GM15510 (cell line): Measurements from ENCODE around the gene CCDC80.

ENCODE experiments used
- POLR2A ChIP-seq: IDR thresholded peaks from 3 replicates; pipeline ENCODE4 v1.6.1; 2011; ENCODE audit warnings: borderline replicate concordance; ENCODE audit not compliant: insufficient read length; ENCODE audit errors: extremely low read depth

CCDC80 gene

GRCh38 chr3:112672716-112673541 lies 32.0 kb upstream of the CCDC80 start:
- TF ChIP-seq POLR2A = no peak

- TF ChIP-seq POLR2A = no peak
These were observed 31.2 kb upstream of the CCDC80 start for GRCh38 chr3:112671930-112672715.

DNA sequence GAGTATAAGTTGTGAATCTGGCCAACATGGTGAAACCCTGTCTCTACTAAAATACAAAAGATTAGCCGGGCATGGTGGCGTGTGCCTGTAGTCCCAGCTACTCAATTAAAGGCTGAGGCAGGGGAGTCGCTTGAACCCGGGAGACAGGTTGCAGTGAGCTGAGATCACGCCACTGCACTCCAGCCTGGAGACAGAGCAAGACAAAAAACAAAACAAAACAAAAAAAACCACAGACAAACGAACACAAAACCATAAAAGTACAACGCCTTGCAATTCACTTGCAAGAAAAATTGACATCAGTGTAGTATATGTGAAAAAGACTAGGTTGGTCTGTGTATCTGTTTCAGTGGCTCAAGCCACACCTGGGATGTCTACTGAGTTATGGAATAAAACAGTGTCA lies 29.9 kb upstream of the CCDC80 start:
- TF ChIP-seq POLR2A = no peak

DNA sequence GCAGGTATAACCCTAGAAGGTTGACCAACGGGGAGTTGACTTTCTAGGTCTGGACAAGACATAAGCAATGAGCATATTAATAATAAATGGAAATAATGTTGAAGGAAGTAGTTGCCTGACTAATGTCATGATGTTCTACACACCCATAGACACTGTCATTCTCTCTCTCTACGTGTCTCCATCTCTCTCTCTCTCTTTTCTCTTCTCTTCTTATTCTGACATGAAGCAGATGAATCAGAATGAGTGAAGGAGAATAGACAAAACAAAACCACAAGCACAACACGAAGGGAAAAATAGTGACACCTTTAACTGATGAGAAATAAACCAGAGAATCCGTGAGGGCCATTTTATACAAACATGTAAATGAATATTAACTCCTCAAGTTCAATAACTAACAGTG lies 26.7 kb upstream of the CCDC80 start:
- no peak for TF ChIP-seq POLR2A

DNA sequence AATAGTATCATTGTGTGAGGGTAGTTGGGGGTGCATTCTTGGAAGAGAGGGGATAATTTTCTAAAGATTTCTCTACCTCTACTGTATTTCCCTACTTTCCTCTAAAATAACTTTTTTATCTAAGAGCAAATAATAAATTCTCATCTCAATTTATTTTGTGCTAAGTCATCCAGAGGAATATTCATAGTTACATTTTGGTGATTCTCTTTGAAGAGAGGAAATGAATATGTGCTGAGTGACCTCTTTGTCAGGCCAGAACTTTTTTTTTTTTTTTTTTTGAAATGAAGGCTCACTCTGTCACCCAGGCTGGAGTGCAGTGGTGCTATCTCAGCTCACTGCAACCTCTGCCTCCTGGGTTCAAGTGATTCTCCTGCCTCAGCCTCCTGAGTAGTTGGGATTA lies 15.1 kb upstream of the CCDC80 start:
- no peak for TF ChIP-seq POLR2A

- TF ChIP-seq POLR2A = no peak
These were observed 14.0 kb upstream of the CCDC80 start for GRCh38 chr3:112654979-112655378.

DNA sequence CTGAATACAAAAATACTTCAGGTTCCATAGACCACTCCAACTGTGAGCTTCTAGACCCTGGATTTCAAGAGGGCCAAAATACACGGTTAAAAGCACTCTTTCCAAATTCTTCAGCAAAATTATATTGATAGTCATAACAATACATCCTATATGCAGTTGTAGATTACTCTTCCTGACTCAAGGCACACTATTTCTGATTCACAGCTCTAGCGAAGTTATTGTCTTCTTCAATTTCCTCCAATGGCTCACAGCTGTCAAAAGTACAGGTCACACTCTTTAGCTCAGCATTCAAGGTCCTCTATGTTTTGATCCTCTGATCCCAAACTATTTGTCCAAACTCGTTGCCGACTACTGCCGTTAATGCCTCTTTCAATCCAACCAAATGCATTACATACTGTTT lies 13.5 kb upstream of the CCDC80 start:
- no peak for TF ChIP-seq POLR2A

DNA sequence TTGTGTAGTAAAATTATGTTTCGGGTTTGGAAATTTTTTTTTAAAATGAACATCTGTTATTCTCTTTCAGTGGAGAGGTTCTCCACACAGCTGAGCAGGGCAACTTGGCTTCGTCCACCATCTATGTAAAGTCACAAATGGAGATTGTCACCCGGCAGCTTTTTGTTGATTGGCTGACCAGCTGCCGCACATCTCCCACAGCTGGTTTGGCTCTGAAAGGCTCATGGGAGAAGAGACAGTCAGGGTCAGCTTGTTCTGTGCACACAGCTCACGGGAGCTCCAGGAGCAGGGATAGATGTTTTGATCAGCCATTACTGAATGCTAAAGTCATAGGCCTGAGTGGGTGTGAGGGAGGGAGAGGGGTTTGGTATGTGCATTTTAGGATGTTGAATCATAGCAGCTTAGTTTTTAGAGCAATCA lies 12.9 kb upstream of the CCDC80 start:
- TF ChIP-seq POLR2A = no peak

GRCh38 chr3:112653209-112653871 lies 12.4 kb upstream of the CCDC80 start:
- no peak for TF ChIP-seq POLR2A

- no peak for TF ChIP-seq POLR2A
These were observed 10.6 kb upstream of the CCDC80 start for GRCh38 chr3:112651516-112651915.

DNA sequence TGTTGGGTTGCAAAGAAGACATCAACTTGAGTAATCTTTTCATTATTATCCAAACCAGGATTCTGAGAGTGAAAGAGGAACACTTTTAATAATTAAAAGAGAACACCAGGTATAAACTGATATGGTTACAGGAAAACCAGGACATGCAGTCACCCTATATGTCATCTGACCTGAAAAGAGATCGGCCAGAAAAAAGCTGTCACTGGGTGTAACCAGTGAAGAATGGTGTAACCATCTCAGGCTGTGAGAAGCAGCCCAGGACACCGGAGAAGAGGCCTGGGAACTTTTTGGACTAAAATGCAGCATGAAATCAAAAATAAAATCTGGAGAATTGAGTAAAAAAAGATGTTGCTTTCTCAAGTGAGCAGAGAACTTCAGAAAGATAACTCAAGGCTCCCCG lies 10.1 kb upstream of the CCDC80 start:
- no peak for TF ChIP-seq POLR2A

GRCh38 chr3:112650482-112650881 lies 9.5 kb upstream of the CCDC80 start:
- no peak for TF ChIP-seq POLR2A

GRCh38 chr3:112649478-112649735 lies 8.5 kb upstream of the CCDC80 start:
- TF ChIP-seq POLR2A = no peak

DNA sequence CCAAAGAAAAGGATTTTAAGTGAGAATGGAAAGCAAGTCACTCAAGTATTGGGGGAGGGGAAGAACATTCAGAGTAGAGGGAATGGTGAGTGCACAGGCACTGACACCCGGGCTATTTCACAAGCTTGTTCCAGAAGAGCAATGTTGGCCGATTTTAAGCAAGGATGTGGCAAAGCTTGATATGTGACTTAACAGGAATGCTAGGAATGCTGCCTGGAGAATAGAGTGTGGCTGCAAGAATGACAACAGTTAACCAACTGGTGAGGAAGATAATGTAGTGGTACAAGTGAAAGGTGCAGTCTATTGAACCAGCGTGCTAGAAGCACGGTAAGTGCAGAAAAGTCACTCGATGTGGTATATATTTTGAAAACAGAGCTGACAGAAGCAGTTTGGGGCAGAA lies 6.2 kb upstream of the CCDC80 start:
- no peak for TF ChIP-seq POLR2A

- TF ChIP-seq POLR2A = no peak
These were observed 5.7 kb upstream of the CCDC80 start for GRCh38 chr3:112646623-112647022.
